Myocyte (in vitro differentiated cells): ENCODE results near the gene AKAP8. TPM values are rescaled to one million over a fixed set of nuclear protein-coding genes. Genes with fewer than 3 reads are reported as not detected.
"Not testable (repeated sequence)": the region's sequence is repeated elsewhere in the genome, so short reads cannot be mapped to it uniquely, and the experiment has no call there.

Experiments
- DNase-seq: peaks from one replicate; pipeline ENCODE4 v3.0.0-alpha.2; 2012; ENCODE audit warnings: low read depth
- total RNA-seq: library from RNA; depleted of rRNA; stranded (reverse); fragments of >200 nt; gene quantifications from 2 replicates; pipeline ENCODE4 v1.2.3, GENCODE V29; 2014

AKAP8 gene
- total RNA-seq, 1 donor from 2014 or later: 25.0 TPM

GRCh38 chr19:15404097-15404779, 24.7 kb upstream of the AKAP8 start:
- DNase-seq: peak; percentile 82

- no peak for DNase-seq
Measured at GRCh38 chr19:15403151-15403531, 23.6 kb upstream of the AKAP8 start.

- peak; percentile 94 for DNase-seq
Measured at GRCh38 chr19:15402411-15403150, 23.0 kb upstream of the AKAP8 start.

GRCh38 chr19:15401397-15401710, 21.8 kb upstream of the AKAP8 start:
- DNase-seq: no peak

- DNase-seq: no peak
Measured at GRCh38 chr19:15400521-15401396, 21.2 kb upstream of the AKAP8 start.

GRCh38 chr19:15399635-15400034, 20.0 kb upstream of the AKAP8 start:
- DNase-seq: no peak

- no peak for DNase-seq
Measured at GRCh38 chr19:15399234-15399515, 19.6 kb upstream of the AKAP8 start.

GRCh38 chr19:15398501-15399233, 19.1 kb upstream of the AKAP8 start:
- no peak for DNase-seq

- DNase-seq: no peak
Measured at GRCh38 chr19:15397782-15398181, 18.2 kb upstream of the AKAP8 start.

GRCh38 chr19:15397236-15397635, 17.6 kb upstream of the AKAP8 start:
- no peak for DNase-seq

- no peak for DNase-seq
Measured at GRCh38 chr19:15396436-15396835, 16.8 kb upstream of the AKAP8 start.

- DNase-seq: not testable (repeated sequence)
Measured at GRCh38 chr19:15395251-15395650, 15.7 kb upstream of the AKAP8 start.

GRCh38 chr19:15394426-15394825, 14.8 kb upstream of the AKAP8 start:
- no peak for DNase-seq

- no peak for DNase-seq
Measured at GRCh38 chr19:15393963-15394362, 14.4 kb upstream of the AKAP8 start.

- DNase-seq: no peak
Measured at GRCh38 chr19:15390814-15391213, 11.2 kb upstream of the AKAP8 start.

- no peak for DNase-seq
Measured at GRCh38 chr19:15381864-15382263, 2.3 kb upstream of the AKAP8 start.

- no peak for DNase-seq
Measured at GRCh38 chr19:15381429-15381828, 1.8 kb upstream of the AKAP8 start.

- DNase-seq: peak; percentile 61
Measured at GRCh38 chr19:15379999-15380647, 536 bp upstream of the AKAP8 start.

GRCh38 chr19:15378534-15379082, 979 bp downstream of the AKAP8 start:
- DNase-seq: peak; percentile 65

GRCh38 chr19:15374796-15375440, 4.7 kb downstream of the AKAP8 start:
- DNase-seq: no peak
